ENCODE results near the gene KRT78. TPM values are rescaled to one million over a fixed set of nuclear protein-coding genes. Genes with fewer than 3 reads are reported as not detected.

KRT78 gene
- total RNA-seq, 2 donors from 2014 or later = not detected

DNA sequence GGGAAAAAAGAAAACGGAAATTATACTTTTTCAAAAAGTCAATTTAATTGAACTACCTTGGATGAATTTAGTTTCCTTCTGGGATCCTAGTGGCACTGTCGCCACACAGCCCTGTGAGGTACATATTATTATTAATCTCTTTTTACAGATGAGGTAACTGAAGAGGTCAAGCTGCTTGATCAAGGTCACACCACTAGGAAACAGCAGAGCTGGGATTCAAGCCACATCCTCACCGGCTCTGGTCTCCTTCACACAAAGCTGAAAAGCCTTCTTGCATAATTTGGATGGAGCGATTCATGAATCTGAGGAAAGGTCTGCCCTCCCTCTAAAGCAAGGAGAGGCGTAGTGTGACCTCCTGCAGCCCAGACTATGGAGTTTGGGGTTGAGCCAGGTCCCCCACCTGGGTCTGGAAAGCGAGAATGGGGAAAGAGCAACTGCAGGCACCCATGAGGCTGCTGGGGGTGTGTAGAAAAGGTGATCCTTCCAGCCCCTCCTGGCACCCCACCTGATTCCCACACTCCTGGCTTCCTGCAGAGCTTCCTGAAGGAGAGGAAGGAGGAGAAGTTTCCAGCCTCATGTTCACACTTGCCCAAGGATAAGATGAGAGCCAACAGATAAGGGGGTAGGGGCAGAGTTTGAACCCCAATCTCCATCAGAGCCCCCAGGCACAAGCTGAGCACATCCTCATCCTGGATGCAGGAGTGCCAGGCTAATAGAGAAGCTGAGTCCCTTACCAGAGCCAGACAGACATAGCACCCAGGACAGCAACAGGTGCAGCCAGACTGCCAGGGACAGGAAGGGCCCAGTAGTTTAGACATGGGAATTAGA lies 10.8 kb downstream of the KRT78 start:
- no peak for DNase-seq
- WGBS, 2 experiments (ENCODE audit: insufficient coverage in 1 of 2, insufficient read length in 1 of 2) = 90 to 92% methylated on average over 3 to 6 of the region's 6 CpGs
- TF ChIP-seq, protein P1, sequence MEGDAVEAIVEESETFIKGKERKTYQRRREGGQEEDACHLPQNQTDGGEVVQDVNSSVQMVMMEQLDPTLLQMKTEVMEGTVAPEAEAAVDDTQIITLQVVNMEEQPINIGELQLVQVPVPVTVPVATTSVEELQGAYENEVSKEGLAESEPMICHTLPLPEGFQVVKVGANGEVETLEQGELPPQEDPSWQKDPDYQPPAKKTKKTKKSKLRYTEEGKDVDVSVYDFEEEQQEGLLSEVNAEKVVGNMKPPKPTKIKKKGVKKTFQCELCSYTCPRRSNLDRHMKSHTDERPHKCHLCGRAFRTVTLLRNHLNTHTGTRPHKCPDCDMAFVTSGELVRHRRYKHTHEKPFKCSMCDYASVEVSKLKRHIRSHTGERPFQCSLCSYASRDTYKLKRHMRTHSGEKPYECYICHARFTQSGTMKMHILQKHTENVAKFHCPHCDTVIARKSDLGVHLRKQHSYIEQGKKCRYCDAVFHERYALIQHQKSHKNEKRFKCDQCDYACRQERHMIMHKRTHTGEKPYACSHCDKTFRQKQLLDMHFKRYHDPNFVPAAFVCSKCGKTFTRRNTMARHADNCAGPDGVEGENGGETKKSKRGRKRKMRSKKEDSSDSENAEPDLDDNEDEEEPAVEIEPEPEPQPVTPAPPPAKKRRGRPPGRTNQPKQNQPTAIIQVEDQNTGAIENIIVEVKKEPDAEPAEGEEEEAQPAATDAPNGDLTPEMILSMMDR (conservative IDR thresholded peaks at IDR 0.05) = no peak
- Histone ChIP-seq H3K4me1 (ENCODE audit: control insufficient read depth, insufficient read depth, low read length) (no peaks in the 10 kb centered on the region), H3K4me3 (ENCODE audit: low read length) (no peak overlapping the region), H3K27me3 (ENCODE audit: control insufficient read depth, insufficient read depth, low read length, poor library complexity, severe bottlenecking) (no peaks in the 10 kb centered on the region), H3K9me3 (ENCODE audit: control insufficient read depth, low read length) (no peaks in the 10 kb centered on the region), H3K36me3 (ENCODE audit: control insufficient read depth, insufficient read depth, low read length) (no peaks in the 10 kb centered on the region), H3K27ac (ENCODE audit: low read depth, low read length) (no peak overlapping the region), H3K9ac (ENCODE audit: extremely low read depth, low read length, poor library complexity, severe bottlenecking) (no peak overlapping the region)
- H3K9me3 Mint-ChIP-seq = no peaks in the 10 kb centered on the region
- H3K4me3 Mint-ChIP-seq = no peak overlapping the region
- no peaks in the 10 kb centered on the region for H3K36me3 Mint-ChIP-seq (ENCODE audit: low read depth)
- H3K4me1 Mint-ChIP-seq = no peaks in the 10 kb centered on the region
- peaks cover 13% of the 10 kb centered on the region for H3K27me3 Mint-ChIP-seq (ENCODE audit: insufficient read depth)
- H3K27ac Mint-ChIP-seq = no peak overlapping the region

DNA sequence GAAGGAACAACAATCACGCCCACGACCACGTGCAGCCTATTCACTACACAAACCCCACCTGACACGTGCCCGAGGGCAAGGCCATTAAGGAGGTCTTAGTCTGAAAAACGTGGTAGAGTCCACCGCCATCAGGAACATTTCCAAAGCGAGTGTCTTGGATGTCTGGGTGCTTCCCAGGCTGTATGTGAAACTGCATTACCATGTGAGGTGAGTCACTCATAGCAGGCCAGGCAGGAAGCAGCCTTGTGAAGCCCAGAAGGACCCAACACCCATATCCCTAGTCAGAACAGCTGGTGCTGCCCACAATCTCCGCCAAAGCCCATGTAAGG lies 11.4 kb downstream of the KRT78 start:
- Mint-ChIP-seq H3K9me3 (no peaks in the 10 kb centered on the region), H3K27ac (no peak overlapping the region), H3K4me3 (no peak overlapping the region), H3K27me3 (ENCODE audit: insufficient read depth) (peaks cover 11% of the 10 kb centered on the region), H3K4me1 (no peaks in the 10 kb centered on the region), H3K36me3 (ENCODE audit: low read depth) (no peaks in the 10 kb centered on the region)
- Histone ChIP-seq H3K9me3 (ENCODE audit: control insufficient read depth, low read length) (no peaks in the 10 kb centered on the region), H3K4me1 (ENCODE audit: control insufficient read depth, insufficient read depth, low read length) (no peaks in the 10 kb centered on the region), H3K36me3 (ENCODE audit: control insufficient read depth, insufficient read depth, low read length) (no peaks in the 10 kb centered on the region), H3K27me3 (ENCODE audit: control insufficient read depth, insufficient read depth, low read length, poor library complexity, severe bottlenecking) (no peaks in the 10 kb centered on the region), H3K4me3 (ENCODE audit: low read length) (no peak overlapping the region), H3K27ac (ENCODE audit: low read depth, low read length) (no peak overlapping the region), H3K9ac (ENCODE audit: extremely low read depth, low read length, poor library complexity, severe bottlenecking) (no peak overlapping the region)
- 85% methylated on average over 4 to 9 of the region's 9 CpGs for WGBS, 2 experiments (ENCODE audit: insufficient coverage in 1 of 2, insufficient read length in 1 of 2)
- TF ChIP-seq, protein P1 (conservative IDR thresholded peaks at IDR 0.05) = no peak
- DNase-seq = no peak

DNA sequence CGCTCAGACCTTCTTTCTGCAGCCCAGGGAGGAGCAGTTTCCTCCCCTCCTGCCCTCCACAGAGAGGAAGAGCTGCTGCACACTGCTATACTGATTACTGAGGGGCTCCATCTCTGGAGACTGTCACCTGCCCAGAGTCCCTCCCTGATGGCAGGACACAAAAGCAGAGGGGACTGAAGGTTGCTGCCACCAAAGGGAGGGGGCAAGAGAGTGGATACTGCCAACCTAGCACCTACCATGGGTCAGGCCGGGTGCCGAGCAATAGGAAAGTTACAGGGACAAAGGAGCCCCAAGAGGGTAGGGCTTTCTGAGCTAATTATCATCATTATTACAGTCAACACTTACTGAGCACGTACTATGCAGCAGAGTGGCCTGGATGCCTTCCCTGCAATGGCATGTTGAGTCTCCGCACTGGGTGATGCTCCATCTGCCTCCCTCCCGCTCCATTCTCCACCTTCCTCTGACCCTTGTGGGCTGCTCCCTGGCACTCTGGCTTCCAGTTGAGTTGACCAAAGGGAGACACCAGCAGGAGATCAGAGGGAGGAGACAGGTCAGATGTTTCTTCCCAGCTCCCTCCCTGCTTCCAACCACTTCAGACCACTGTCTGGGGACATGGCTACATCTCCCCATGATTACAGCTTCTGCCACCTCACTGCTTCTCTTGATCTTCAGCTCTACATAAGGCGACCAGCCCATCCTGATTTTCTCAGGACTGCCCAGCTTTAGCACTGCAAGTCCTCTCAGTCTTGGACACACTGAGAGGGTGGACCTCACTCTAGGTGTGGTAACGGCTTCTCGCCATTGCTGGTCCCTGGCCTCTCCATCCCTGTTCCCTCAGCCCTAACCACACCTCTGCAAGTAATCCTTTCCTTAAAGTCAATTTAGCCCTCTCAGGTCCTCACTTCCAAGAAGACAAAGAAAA lies 12.0 kb downstream of the KRT78 start:
- DNase-seq = no peak
- TF ChIP-seq, protein P1 (conservative IDR thresholded peaks at IDR 0.05) = no peak
- H3K36me3 ChIP-seq (ENCODE audit: control insufficient read depth, insufficient read depth, low read length) = no peaks in the 10 kb centered on the region
- no peaks in the 10 kb centered on the region for H3K27me3 ChIP-seq (ENCODE audit: control insufficient read depth, insufficient read depth, low read length, poor library complexity, severe bottlenecking)
- Mint-ChIP-seq H3K4me1 (no peaks in the 10 kb centered on the region), H3K4me3 (no peak overlapping the region), H3K36me3 (ENCODE audit: low read depth) (no peaks in the 10 kb centered on the region), H3K9me3 (no peaks in the 10 kb centered on the region), H3K27me3 (ENCODE audit: insufficient read depth) (peaks cover 8% of the 10 kb centered on the region), H3K27ac (no peak overlapping the region)
- H3K4me1 ChIP-seq (ENCODE audit: control insufficient read depth, insufficient read depth, low read length) = no peaks in the 10 kb centered on the region
- no peak overlapping the region for H3K4me3 ChIP-seq (ENCODE audit: low read length)
- no peak overlapping the region for H3K9ac ChIP-seq (ENCODE audit: extremely low read depth, low read length, poor library complexity, severe bottlenecking)
- no peaks in the 10 kb centered on the region for H3K9me3 ChIP-seq (ENCODE audit: control insufficient read depth, low read length)
- no peak overlapping the region for H3K27ac ChIP-seq (ENCODE audit: low read depth, low read length)
- 85 to 90% methylated on average over 4 to 9 of the region's 9 CpGs for WGBS, 2 experiments (ENCODE audit: insufficient coverage in 1 of 2, insufficient read length in 1 of 2)

All from endodermal cell (in vitro differentiated cells).